Measurements from ENCODE around the gene ARVCF. TPM values are rescaled to one million over a fixed set of nuclear protein-coding genes. Genes with fewer than 3 reads are reported as not detected.

Gene ARVCF
- total RNA-seq, 1 experiment from 2014 or later: 8.4 TPM

GRCh38 chr22:20002128-20002527, 14.5 kb downstream of the ARVCF start:
- DNase-seq (ENCODE audit: low read depth): no peak

- peak; percentile 93 for DNase-seq (ENCODE audit: low read depth)
These were observed 15.5 kb downstream of the ARVCF start for GRCh38 chr22:20001082-20001638.

GRCh38 chr22:20000246-20001081, 16.2 kb downstream of the ARVCF start:
- DNase-seq (ENCODE audit: low read depth): peak; percentile 24

- no peak for DNase-seq (ENCODE audit: low read depth)
These were observed 17.4 kb downstream of the ARVCF start for GRCh38 chr22:19998991-19999820.

GRCh38 chr22:19998232-19998951, 18.2 kb downstream of the ARVCF start:
- DNase-seq (ENCODE audit: low read depth): no peak

- no peak for DNase-seq (ENCODE audit: low read depth)
These were observed 18.9 kb downstream of the ARVCF start for GRCh38 chr22:19997561-19998231.

- no peak for DNase-seq (ENCODE audit: low read depth)
These were observed 19.8 kb downstream of the ARVCF start for GRCh38 chr22:19996694-19997384.

- no peak for DNase-seq (ENCODE audit: low read depth)
These were observed 20.8 kb downstream of the ARVCF start for GRCh38 chr22:19995611-19996339.

GRCh38 chr22:19994851-19995610, 21.6 kb downstream of the ARVCF start:
- DNase-seq (ENCODE audit: low read depth): peak; percentile 31

- no peak for DNase-seq (ENCODE audit: low read depth)
These were observed 22.7 kb downstream of the ARVCF start for GRCh38 chr22:19993926-19994325.

- DNase-seq (ENCODE audit: low read depth): no peak
These were observed 23.7 kb downstream of the ARVCF start for GRCh38 chr22:19992921-19993355.

GRCh38 chr22:19992481-19992911, 24.1 kb downstream of the ARVCF start:
- DNase-seq (ENCODE audit: low read depth): no peak

GRCh38 chr22:19991645-19992451, 24.8 kb downstream of the ARVCF start:
- DNase-seq (ENCODE audit: low read depth): no peak

- no peak for DNase-seq (ENCODE audit: low read depth)
These were observed 25.3 kb downstream of the ARVCF start for GRCh38 chr22:19991395-19991644.

GRCh38 chr22:19990609-19991394, 25.8 kb downstream of the ARVCF start:
- no peak for DNase-seq (ENCODE audit: low read depth)

- DNase-seq (ENCODE audit: low read depth): no peak
These were observed 26.4 kb downstream of the ARVCF start for GRCh38 chr22:19990188-19990587.

- no peak for DNase-seq (ENCODE audit: low read depth)
These were observed 26.9 kb downstream of the ARVCF start for GRCh38 chr22:19989725-19990067.
